HCT116 (cell line): ENCODE data around the gene ARMCX5. TPM values are rescaled to one million over a fixed set of nuclear protein-coding genes. Genes with fewer than 3 reads are reported as not detected.

ENCODE experiments used
- ATAC-seq: fragments of 200-7000 bp; cut with Tn5 transposase; 2 replicates; pipeline ENCODE4 v1.9.1; 2020; ENCODE audit warnings: mild to moderate bottlenecking, moderate library complexity
- BruUV-seq: library from RNA; stranded (reverse); fragments of 400-500 nt; replicated peaks from 2 replicates; lab custom pipeline; 2021; lab: Mats Ljungman, UMichigan
- CTCF ChIA-PET: fragments of 300-600 bp; sonication (Branson Sonifier 250); formaldehyde crosslinking; loops from one replicate; lab custom pipeline; 2021; ENCODE audit warnings: antibody characterized with exemption; lab: Charles Lee
- POLR2A ChIA-PET: fragments of 300-600, 350-600 bp; sonication (Branson Sonifier 250); formaldehyde crosslinking; loops from one replicate; lab custom pipeline; 2021; ENCODE audit warnings: antibody characterized with exemption; lab: Charles Lee
- RAD21 ChIA-PET, 2 experiments: fragments of 300-600 bp; sonication (Branson Sonifier 250); formaldehyde crosslinking; loops; one replicate each; lab custom pipeline; 2023; ENCODE audit warnings: low total read pairs in 2 of 2; ENCODE audit not compliant: uncharacterized antibody in 2 of 2, unreplicated experiment in 2 of 2, low non-redundant PET in 1 of 2; lab: Charles Lee
- DNase-seq: peaks from one replicate; pipeline ENCODE4 v3.0.0-alpha.2; 2010; ENCODE audit warnings: low read depth, low spot score
- H2AFZ ChIP-seq: fragments of 200-600 bp; shearing (Covaris generic), sonication (generic); 2 replicates; pipeline ENCODE4 v1.6.1; 2017; ENCODE audit warnings: low read depth, mixed run types, mixed read lengths, antibody characterized with exemption, low read length; ENCODE audit not compliant: poor library complexity, severe bottlenecking
- H3K27ac ChIP-seq: 2 replicates; pipeline ENCODE4 v1.5.1; 2012; ENCODE audit warnings: low read depth, low read length
- H3K27me3 ChIP-seq: fragments of 200-600 bp; sonication (generic); 2 replicates; pipeline ENCODE4 v1.6.1; 2016; ENCODE audit warnings: mixed run types, low read length, mixed read lengths; ENCODE audit not compliant: insufficient read depth
- H3K36me3 ChIP-seq, 2 experiments: fragments of 200-500 bp in 1 of 2; fragments of 200-600 bp in 1 of 2; sonication (Bioruptor generic) in 1 of 2; sonication (generic) in 1 of 2; 2 replicates each; pipeline versions ENCODE4 v1.5.1 to v1.6.1; 2014 to 2016; ENCODE audit warnings: low read length in 2 of 2, inconsistent platforms in 1 of 2, mixed read lengths in 1 of 2, mixed run types in 1 of 2; ENCODE audit not compliant: insufficient read depth in 2 of 2, control insufficient read depth in 1 of 2
- H3K4me1 ChIP-seq, 2 experiments: fragments of 200-600 bp in 1 of 2; sonication (generic) in 1 of 2; 2 replicates each; pipeline versions ENCODE4 v1.5.1 to v1.6.1; 2012 to 2017; ENCODE audit warnings: low read length in 2 of 2, inconsistent platforms in 1 of 2, mild to moderate bottlenecking in 1 of 2, mixed read lengths in 1 of 2, mixed run types in 1 of 2, moderate library complexity in 1 of 2; ENCODE audit not compliant: insufficient read depth in 2 of 2, control insufficient read depth in 1 of 2
- H3K4me2 ChIP-seq: fragments of 200-600 bp; sonication (generic); 2 replicates; pipeline ENCODE4 v1.6.1; 2017; ENCODE audit warnings: mixed run types, low read length, mixed read lengths
- H3K4me3 ChIP-seq, 2 experiments: fragments of 200-600 bp in 1 of 2; sonication (generic) in 1 of 2; replicated peaks in 1 of 2; 2 replicates each; pipeline ENCODE4 v1.5.1; 2011 to 2016; ENCODE audit warnings: low read length in 2 of 2, control low read depth in 1 of 2, low read depth in 1 of 2, mild to moderate bottlenecking in 1 of 2, mixed read lengths in 1 of 2, mixed run types in 1 of 2
- H3K79me2 ChIP-seq: fragments of 200-600 bp; sonication (generic); 2 replicates; pipeline ENCODE4 v1.6.1; 2017; ENCODE audit warnings: mild to moderate bottlenecking, mixed run types, low read length, moderate library complexity, mixed read lengths; ENCODE audit not compliant: insufficient read depth
- H3K9ac ChIP-seq: fragments of 200-600 bp; sonication (generic); 2 replicates; pipeline ENCODE4 v1.6.1; 2016; ENCODE audit warnings: low read length, mixed read lengths
- H3K9me2 ChIP-seq: fragments of 200-600 bp; sonication (generic), shearing (Covaris generic); 2 replicates; pipeline ENCODE4 v1.6.1; 2017; ENCODE audit warnings: mixed run types, mild to moderate bottlenecking, moderate library complexity; ENCODE audit not compliant: insufficient read depth
- H3K9me3 ChIP-seq, 2 experiments: fragments of 200-500 bp in 1 of 2; fragments of 200-600 bp in 1 of 2; sonication (Bioruptor generic) in 1 of 2; sonication (generic) in 1 of 2; 2 replicates each; pipeline ENCODE4 v1.6.1; 2014 to 2017; ENCODE audit warnings: low read length in 2 of 2, mixed read lengths in 2 of 2, inconsistent platforms in 1 of 2, low read depth in 1 of 2, mild to moderate bottlenecking in 1 of 2, mixed run types in 1 of 2, moderate library complexity in 1 of 2; ENCODE audit not compliant: control insufficient read depth in 1 of 2, insufficient read depth in 1 of 2
- H4K20me1 ChIP-seq: fragments of 200-600 bp; sonication (generic), shearing (Covaris generic); 2 replicates; pipeline ENCODE4 v1.6.1; 2017; ENCODE audit warnings: mixed run types, mild to moderate bottlenecking, moderate library complexity; ENCODE audit not compliant: insufficient read depth
- CEBPB ChIP-seq: IDR thresholded peaks from 2 replicates; pipeline ENCODE4 v1.6.1; 2012; ENCODE audit warnings: low read depth
- EGR1 ChIP-seq: IDR thresholded peaks from 2 replicates; pipeline ENCODE4 v1.6.1; 2012; ENCODE audit warnings: low read depth
- ELF1 ChIP-seq: IDR thresholded peaks from 2 replicates; pipeline ENCODE4 v1.6.1; 2012; ENCODE audit warnings: low read depth, borderline replicate concordance
- EZH2 ChIP-seq: fragments of 200-600 bp; sonication (generic); IDR thresholded peaks from 2 replicates; pipeline ENCODE4 v1.6.1; 2017; ENCODE audit warnings: antibody characterized with exemption, mixed run types
- POLR2A ChIP-seq: IDR thresholded peaks from 2 replicates; pipeline ENCODE4 v1.7.0; 2011; ENCODE audit warnings: borderline replicate concordance; ENCODE audit not compliant: insufficient read depth, insufficient read length; ENCODE audit errors: extremely low read depth
- RAD21 ChIP-seq: IDR thresholded peaks from 2 replicates; pipeline ENCODE4 v1.6.1; 2012; ENCODE audit warnings: low read depth, mild to moderate bottlenecking
- SP1 ChIP-seq: IDR thresholded peaks from 2 replicates; pipeline ENCODE4 v1.6.1; 2012; ENCODE audit warnings: low read depth
- SRF ChIP-seq: IDR thresholded peaks from 2 replicates; pipeline ENCODE4 v1.6.1; 2012; ENCODE audit warnings: low read depth
- TCF7L2 ChIP-seq: IDR thresholded peaks from 2 replicates; pipeline ENCODE4 v1.7.0; 2011; ENCODE audit warnings: borderline replicate concordance, inconsistent platforms; ENCODE audit not compliant: insufficient read depth, insufficient read length; ENCODE audit errors: extremely low read depth
- YY1 ChIP-seq: IDR thresholded peaks from 2 replicates; pipeline ENCODE4 v1.6.1; 2011; ENCODE audit warnings: low read length, low read depth, moderate library complexity, mild to moderate bottlenecking; ENCODE audit not compliant: insufficient replicate concordance; ENCODE audit errors: extremely low read depth
- ZFX ChIP-seq: fragments of 450-650 bp; IDR thresholded peaks from 2 replicates; pipeline ENCODE4 v1.6.1; 2017
- ZNF274 ChIP-seq: fragments of 200-500 bp; sonication (Bioruptor generic); IDR thresholded peaks from 2 replicates; pipeline ENCODE4 v1.6.1; 2014; ENCODE audit warnings: mild to moderate bottlenecking, low read depth, low read length, inconsistent platforms
- intact Hi-C: fragments of 100-400 bp; cut with micrococcal nuclease; formaldehyde crosslinking; loops from 2 replicates; pipeline ENCODE4 v1.10.0; 2022
- total RNA-seq: library from RNA; stranded (reverse); gene quantifications from one replicate; pipeline ENCODE4 v1.2.1, GENCODE V29; 2021; ENCODE audit not compliant: unreplicated experiment
- TF ChIP-seq, protein P1 (sequence below): IDR thresholded peaks from 2 replicates; pipeline ENCODE4 v1.6.1; 2012
- TF ChIP-seq, protein P2 (sequence below), 3 experiments: fragments of 200-600 bp in 1 of 3; sonication (generic) in 1 of 3; IDR thresholded peaks in 2 of 3; conservative IDR thresholded peaks in 1 of 3; 2 replicates each; pipeline ENCODE4 v1.5.1; 2012 to 2017; ENCODE audit warnings: low read depth in 2 of 3, low read length in 2 of 3, antibody characterized with exemption in 1 of 3, borderline replicate concordance in 1 of 3, control low read depth in 1 of 3, mild to moderate bottlenecking in 1 of 3, mixed read lengths in 1 of 3, mixed run types in 1 of 3, moderate library complexity in 1 of 3; ENCODE audit not compliant: insufficient read depth in 1 of 3

Gene ARMCX5
- total RNA-seq, 1 experiment from 2014 or later, result 11.7 TPM

DNA sequence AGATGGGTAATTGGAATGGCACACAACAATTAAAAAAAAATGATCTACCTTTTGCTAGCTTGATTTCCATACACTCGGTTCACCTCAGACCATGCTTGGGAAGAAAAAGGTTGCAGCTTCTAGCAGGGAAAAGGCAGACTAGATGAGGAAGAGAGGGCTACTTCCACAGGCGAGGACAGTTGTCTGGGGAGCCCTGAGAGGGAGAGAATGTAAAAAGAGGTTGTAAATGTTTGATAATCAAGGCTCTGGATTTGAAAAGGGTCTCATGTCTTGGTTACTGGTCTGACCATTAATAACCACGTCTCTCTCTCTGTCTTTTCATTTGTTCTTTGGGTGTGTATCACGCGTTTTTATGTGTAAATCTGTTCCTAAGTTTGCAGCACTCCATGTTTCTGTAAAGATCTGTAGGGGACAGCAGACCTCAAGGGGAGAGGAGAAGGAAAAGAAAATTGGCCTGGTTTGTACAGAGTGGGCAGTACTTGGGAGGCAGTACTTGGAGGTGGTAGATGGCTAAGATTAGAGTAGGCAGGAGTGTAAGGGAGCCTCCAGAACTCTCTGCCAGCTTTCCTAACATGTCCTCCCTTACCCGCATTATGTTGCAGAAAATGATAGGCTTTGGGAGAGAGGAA lies 750 bp downstream of the ARMCX5 start:
- DNase-seq (no peak), ATAC-seq (0 out of 2 replicates have a peak, but pooled peaks have one; percentile 6)
- no peaks in the 10 kb centered on the region for H3K27me3 ChIP-seq
- H3K9ac ChIP-seq, result peak overlapping the region; percentile 76
- CTCF ChIA-PET, result no interaction called here
- no peaks in the 10 kb centered on the region for H3K9me3 ChIP-seq
- no peaks in the 10 kb centered on the region for H4K20me1 ChIP-seq
- no peak overlapping the region for H2AFZ ChIP-seq
- BruUV-seq, result TSS peak; percentile 70
- no peak for TF ChIP-seq CEBPB
- TF ChIP-seq, protein P1, sequence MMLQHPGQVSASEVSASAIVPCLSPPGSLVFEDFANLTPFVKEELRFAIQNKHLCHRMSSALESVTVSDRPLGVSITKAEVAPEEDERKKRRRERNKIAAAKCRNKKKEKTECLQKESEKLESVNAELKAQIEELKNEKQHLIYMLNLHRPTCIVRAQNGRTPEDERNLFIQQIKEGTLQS, result no peak
- TF ChIP-seq SRF, result no peak
- TF ChIP-seq POLR2A, result no peak
- TF ChIP-seq ZFX, result no peak
- TF ChIP-seq SP1, result no peak
- no peak for TF ChIP-seq ZNF274
- TF ChIP-seq, protein P2, sequence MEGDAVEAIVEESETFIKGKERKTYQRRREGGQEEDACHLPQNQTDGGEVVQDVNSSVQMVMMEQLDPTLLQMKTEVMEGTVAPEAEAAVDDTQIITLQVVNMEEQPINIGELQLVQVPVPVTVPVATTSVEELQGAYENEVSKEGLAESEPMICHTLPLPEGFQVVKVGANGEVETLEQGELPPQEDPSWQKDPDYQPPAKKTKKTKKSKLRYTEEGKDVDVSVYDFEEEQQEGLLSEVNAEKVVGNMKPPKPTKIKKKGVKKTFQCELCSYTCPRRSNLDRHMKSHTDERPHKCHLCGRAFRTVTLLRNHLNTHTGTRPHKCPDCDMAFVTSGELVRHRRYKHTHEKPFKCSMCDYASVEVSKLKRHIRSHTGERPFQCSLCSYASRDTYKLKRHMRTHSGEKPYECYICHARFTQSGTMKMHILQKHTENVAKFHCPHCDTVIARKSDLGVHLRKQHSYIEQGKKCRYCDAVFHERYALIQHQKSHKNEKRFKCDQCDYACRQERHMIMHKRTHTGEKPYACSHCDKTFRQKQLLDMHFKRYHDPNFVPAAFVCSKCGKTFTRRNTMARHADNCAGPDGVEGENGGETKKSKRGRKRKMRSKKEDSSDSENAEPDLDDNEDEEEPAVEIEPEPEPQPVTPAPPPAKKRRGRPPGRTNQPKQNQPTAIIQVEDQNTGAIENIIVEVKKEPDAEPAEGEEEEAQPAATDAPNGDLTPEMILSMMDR (IDR thresholded peaks at IDR 0.05 in 2 of 3, conservative IDR thresholded peaks at IDR 0.05 in 1 of 3; ENCODE audit: borderline replicate concordance in 1 of 3, insufficient read depth in 1 of 3, low read depth in 2 of 3, low read length in 2 of 3), result no peak
- no peak for TF ChIP-seq TCF7L2
- TF ChIP-seq RAD21, result no peak
- TF ChIP-seq EZH2, result no peak
- no peak for TF ChIP-seq YY1
- TF ChIP-seq EGR1, result no peak
- no peak for TF ChIP-seq ELF1
- H3K4me3 ChIP-seq, result peak overlapping the region; percentile 74 to 76
- peaks cover 11% of the 10 kb centered on the region for H3K79me2 ChIP-seq
- intact Hi-C loops, result no loop called here
- H3K36me3 ChIP-seq, result peaks cover 0 to 9% of the 10 kb centered on the region in 2 experiments; a peak in 1 of 4 replicates
- POLR2A ChIA-PET, result no interaction called here
- H3K4me2 ChIP-seq, result peak overlapping the region; percentile 77
- RAD21 ChIA-PET, result no interaction called here
- H3K4me1 ChIP-seq, result peaks cover 0 to 10% of the 10 kb centered on the region in 2 experiments; a peak in 2 of 4 replicates
- no peaks in the 10 kb centered on the region for H3K9me2 ChIP-seq
- peak overlapping the region; percentile 25 for H3K27ac ChIP-seq
